AML-193 (cell line): ENCODE data around the gene CCDC78.

Experiments used
- DNase-seq, 2 experiments: peaks; one replicate each; lab custom pipeline; 2025; lab: John Stamatoyannopoulos, UW

The CCDC78 gene

DNA sequence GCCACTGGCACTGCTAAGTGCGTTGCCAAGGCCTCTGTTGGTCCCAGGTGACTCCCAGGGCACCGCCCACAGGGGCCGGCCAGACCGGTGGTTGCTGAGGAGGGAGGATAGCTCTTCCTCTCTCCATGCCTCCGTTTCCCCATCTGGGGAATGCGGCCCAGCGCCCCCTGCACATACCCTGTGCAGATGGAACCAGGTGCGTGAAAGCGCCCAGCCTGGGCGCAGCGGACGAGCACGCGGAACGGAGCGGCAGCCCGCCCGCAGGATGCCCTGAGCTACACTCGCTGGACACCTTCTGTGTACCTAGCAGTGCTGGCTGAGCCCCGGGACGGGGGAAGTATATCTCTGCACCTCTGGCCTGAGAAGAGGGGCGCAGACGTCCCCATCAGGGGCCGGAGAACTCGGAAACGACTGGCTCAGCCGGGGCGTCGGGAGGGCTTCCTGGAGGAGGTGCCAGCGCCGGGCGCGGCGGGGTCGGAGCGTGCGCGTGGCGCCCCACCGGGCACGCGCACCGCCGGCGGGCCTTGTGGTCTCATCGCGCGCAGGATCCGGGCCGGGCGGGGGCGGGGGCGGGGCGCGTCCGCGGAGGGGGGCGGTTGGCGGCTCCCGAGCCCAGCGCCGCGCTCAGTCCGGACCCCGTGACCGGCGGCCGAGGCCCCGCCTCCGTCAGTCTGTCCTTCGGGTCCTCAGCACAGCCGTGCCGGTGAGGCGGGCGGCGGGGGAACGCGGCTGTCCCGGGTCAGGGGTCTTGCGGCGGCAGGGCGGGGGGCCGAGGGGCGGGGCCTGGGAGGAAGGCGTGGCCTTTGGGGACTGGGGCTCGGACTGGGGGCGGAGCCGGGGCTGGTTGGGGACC, at the start of gene CCDC78, which contains the start of gene HAGHL:
Gene CCDC78, minus strand, starts transcription at position 6 of the 853 bp plus-strand sequence. CDS start 76 bp downstream, outside the sequence.
Gene HAGHL, plus strand, starts transcription at position 669 of the 853 bp plus-strand sequence. CDS start 404 bp downstream, outside the sequence.
- peak; percentile 38 to 39 for DNase-seq

DNA sequence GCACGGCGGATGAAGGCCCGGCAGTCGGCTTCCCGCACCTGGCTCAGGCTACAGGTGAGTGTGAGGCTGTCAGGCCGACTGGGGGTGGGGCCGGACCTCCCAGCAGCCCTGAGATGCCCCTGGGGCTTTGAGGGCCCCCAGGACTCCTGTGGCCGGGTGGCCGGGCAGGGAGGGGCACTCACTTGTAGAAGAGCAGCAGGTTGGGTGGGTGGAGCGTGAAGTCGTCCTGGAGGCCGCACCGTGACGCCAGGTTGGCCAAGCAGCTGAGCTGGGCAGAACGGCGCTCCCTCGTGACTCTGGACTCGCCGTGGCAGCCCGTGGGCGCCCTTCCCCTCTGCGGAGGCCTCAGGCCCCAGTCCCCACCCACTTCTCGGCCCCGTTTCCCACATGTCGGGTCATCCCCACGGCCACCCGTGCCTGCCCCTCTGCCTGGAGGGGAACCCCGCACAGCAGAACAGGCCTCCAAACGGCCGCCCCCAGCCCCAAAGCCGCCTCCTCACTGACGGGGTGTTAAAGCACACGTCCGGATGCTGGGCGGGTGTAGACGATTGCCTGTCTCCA, 49.1 kb upstream of the CCDC78 start:
- DNase-seq, result no peak

DNA sequence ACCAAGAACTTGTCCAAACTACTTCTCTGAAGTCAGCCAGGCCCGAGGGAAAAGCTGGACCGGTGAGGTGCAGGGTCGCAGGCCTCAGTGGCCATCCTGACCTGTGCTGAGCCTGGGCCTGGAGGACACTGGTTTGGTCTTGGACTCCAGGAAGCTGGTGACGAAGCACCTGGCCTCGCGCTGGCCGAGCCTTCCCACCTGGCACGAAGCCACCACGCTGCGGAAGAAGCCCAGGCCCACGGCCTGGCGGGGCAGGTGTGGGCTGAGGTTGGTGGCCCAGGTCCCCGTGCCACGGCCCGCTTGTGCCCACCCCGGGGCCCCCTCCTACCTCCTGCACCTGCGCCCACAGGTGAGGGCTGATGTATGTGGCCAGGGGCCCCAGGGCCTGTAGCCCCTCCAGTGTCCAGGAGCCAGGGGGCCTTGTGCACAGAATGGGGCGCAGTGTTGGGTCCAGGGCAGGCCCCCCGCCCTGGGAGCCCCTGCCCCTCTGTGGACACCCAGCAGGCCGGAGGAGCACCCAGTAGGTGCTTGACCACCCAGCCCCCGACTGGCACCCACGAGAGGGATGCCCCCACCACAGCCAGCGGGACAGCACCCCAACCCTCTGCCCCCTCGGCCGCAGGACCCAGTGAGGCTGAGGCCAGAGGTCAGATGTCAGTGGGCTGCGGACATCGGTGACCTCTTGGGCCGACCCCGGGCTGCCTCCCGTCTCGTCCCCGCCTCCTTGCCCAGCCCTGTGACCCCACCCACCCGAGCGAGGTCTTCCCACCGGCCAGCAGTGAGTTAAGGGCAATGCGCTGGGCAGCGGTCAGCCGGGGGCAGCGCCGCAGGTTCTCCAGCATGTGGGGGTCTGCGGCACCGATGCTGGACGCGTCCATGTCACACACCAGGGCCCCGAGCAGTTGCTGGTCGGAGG, 48.1 kb upstream of the CCDC78 start:
- DNase-seq, result no peak

DNA sequence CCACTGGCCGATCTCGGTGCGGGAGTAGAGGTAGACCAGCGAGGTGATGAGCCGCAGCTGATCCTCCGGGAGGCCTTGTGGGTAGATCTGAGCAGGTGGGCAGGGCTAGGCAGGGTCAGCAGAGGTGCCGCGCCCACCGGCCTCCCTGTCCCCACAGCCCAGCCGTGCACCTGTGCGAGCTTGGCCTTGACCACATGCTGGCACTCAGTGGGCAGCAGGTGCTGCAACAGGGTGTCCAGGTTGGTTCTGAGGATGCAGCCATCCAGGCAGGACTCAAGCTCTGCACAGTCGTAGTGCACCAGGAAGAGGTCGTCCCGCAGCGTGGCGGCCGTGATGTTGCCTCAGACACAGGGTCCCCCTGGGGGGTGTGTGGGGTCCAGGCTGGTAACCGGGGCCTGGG, 46.7 kb upstream of the CCDC78 start:
- DNase-seq, result no peak

DNA sequence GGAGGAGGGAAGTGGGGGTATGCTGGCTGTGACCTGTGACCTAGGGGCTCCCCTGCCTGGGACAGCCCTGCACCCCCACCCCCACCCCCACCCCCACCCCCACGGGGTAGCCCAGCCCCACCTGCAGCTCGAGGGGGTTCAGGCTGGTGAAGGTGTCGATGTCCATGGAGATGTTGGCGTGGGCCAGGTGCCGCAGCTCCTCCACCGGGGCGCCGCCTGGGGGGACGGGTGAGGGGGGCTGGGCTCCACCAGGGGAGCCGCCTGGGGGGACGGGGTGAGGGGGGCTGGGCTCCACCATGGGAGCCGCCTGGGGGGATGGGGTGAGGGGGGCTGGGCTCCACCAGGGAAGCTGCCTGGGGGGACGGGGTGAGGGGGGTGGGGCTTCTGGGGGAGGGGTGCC, 44.2 kb upstream of the CCDC78 start:
- DNase-seq, result no peak

DNA sequence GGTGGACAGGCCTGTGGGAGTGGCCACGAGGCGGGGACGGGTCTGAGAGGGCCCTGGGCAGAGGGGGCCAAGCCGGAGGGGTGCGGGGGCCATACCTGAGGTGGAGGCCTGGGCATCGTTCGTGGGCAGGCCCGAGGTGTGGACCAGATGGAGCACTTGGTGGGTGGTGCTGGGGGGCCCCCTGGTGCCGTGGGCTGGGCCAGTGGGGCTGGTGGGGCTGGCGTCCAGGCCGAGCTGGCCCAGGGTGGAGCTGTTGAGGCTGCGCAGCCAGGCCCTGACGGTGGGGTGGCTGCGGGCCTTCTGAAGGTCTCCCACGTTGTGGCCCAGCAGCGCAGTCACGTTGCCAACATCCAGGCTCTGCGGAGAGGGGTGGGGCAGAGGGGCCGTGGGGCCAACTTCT, 43.7 kb upstream of the CCDC78 start:
- DNase-seq, result no peak

DNA sequence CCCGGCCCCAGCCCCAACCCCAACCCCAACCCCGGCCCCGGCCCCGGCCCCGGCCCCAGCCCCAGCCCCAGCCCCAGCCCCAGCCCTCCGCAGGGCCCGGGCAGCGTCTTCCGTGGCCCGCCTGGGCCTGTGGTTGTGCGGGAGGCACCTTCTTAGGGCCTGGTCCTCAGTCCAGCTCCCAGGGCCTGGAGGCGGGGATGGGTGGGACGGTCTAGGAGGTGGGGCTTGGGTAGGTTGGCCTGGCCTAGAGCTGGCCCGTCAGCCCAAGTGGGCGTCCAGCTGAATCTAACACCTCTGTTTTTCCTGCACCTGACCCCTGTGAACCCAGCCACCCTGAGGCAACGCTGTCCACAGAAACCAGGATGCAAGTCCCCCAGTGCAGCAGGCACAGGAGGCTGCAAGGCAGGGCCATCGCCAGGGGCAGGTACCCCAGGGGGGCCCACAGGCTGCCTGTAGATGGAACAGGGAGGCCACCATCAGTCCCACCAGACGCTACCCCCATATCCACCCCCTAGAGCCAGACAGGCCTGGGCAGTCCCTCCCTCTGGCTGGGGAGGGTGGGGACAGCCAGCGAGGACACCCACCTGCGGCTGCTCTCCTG, 43.0 kb upstream of the CCDC78 start:
- DNase-seq, result no peak

DNA sequence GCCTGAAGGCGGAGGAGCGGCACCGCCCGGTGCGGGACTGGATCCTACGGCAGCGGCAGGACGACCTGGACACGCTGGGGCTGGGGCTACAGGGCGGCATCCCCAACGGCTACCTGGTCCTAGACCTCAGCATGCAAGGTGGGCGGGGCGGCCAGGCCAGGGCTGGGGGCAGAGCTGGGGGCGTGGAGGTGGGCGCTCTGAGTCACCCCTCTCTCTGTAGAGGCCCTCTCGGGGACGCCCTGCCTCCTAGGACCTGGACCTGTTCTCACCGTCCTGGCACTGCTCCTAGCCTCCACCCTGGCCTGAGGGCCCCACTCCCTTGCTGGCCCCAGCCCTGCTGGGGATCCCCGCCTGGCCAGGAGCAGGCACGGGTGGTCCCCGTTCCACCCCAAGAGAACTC, 42.2 kb upstream of the CCDC78 start:
- no peak for DNase-seq

DNA sequence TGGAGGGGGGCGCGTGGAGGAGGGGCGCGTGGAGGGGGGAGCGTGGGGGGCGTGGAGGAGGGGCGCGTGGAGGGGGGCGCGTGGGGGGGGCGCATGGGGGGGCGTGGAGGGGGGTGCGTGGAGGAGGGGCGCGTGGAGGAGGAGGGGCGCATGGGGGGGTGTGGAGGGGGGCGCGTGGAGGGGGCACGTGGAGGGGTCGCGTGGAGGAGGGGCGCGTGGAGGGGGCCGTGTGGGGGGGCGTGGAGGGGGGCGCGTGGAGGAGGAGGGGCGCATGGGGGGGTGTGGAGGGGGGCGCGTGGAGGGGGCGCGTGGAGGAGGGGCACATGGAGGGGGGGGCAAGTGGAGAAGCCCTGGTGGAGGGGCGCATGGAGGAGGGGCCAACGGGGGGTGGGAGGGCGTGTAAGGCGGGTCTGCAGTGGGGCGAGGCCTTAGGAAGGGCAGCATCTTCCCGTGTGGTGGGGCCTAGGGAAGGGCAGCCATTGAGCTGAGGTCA, 41.5 kb upstream of the CCDC78 start:
- no peak for DNase-seq

DNA sequence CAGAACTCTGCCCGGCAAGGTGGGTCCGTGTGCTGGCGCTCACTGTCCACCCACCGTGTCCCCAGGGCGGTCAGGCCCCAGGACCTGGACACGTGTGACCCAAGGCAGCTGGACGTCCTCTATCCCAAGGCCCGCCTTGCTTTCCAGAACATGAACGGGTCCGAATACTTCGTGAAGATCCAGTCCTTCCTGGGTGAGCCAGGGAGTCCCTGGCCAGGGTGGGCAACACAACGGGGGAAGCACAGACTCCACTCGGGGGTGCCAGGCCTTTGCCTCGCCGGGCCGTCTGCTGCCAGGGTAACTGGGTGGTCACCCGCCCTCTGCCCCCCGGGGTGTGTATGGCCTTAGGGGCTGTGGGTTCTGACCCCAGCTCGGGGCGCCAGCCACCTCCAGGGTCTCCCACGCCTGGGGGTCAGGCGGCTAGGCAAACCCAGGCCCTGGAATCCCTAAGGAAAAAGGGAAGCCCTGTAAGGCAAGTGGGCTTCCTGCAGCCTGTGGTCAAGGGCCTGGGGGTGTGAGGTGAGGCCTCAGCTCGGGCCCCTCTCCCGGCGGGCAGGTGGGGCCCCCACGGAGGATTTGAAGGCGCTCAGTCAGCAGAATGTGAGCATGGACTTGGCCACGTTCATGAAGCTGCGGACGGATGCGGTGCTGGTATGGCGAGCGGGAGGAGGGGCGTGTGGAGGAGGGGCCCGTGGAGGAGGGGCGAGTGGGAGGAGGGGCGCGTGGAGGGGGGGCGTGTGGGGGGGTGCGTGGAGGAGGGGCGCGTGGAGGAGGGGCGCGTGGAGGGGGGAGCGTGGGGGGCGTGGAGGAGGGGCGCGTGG, 40.8 kb upstream of the CCDC78 start:
- no peak for DNase-seq

DNA sequence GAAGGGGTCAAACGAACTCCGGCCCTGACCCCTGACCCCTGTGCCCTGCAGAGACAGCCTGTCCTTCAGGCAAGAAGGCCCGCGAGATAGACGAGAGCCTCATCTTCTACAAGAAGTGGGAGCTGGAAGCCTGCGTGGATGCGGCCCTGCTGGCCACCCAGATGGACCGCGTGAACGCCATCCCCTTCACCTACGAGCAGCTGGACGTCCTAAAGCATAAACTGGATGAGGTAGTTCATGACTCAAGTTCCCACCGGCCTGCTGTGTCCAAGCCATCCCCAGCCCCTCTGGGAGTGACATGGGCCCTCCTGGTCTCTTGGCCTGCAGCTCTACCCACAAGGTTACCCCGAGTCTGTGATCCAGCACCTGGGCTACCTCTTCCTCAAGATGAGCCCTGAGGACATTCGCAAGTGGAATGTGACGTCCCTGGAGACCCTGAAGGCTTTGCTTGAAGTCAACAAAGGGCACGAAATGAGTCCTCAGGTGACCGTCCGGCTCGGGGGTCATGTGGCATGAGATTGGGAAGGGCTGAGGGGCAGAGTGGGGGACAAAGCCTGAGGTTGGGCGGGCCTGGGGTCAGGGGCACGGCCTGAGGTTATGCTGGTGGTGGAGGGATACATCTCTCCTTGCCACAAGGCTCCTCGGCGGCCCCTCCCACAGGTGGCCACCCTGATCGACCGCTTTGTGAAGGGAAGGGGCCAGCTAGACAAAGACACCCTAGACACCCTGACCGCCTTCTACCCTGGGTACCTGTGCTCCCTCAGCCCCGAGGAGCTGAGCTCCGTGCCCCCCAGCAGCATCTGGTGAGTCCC, 40.0 kb upstream of the CCDC78 start:
- DNase-seq, result no peak

DNA sequence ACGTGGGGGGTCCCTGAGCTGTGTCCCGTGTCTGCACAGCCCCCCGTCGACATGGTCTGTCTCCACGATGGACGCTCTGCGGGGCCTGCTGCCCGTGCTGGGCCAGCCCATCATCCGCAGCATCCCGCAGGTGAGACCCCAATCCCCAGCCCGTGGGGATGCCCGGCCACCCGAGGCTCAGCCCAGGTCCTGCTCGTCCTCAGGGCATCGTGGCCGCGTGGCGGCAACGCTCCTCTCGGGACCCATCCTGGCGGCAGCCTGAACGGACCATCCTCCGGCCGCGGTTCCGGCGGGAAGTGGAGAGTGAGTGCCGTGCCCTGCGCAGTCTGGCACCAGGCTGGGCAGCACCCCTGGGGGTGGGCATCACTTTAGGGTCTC, 39.2 kb upstream of the CCDC78 start:
- no peak for DNase-seq

DNA sequence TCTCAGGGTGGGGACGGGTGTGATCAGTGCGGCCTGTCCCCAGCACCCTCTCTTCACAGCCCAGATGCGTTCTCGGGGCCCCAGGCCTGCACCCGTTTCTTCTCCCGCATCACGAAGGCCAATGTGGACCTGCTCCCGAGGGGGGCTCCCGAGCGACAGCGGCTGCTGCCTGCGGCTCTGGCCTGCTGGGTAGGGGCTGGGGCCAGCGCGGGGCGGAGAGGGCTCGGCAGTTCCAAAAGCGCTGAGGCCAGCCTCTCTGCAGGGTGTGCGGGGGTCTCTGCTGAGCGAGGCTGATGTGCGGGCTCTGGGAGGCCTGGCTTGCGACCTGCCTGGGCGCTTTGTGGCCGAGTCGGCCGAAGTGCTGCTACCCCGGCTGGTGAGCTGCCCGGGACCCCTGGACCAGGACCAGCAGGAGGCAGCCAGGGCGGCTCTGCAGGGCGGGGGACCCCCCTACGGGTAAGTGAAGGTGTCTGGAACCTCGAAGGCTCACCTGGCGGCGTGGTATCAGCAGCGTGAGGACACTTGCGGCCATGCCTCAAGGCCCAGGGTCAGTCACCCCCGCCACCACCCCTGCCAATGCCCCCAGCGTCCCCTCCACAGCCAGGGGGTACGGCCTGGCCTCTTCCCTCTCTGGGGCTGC, 38.7 kb upstream of the CCDC78 start:
- DNase-seq, result no peak

DNA sequence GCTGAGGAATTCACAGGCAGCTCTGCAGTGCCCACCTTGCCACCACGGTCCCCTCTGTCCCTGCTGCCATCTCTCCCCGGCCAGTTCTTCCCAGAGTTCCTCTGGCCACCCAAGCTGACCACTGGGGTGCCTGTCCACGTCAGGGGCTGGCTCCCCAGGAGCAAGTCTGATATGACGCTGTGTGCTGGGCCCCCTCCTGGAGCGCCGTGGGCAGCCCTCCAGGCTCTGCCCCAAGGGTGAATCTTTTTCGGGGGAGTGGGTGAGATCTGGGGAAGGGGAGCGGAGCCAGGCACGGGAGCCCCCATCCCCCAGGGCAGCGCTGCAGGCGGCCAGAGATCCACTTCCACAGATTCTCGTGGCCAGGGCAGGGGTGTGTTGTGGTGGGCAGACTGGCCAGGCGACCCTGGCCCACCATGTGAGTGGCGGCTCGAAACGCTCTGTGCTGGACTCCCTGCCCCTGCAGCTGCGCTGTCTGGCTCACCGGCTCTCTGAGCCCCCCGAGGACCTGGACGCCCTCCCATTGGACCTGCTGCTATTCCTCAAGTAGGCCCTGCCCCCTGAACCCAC, 38.0 kb upstream of the CCDC78 start:
- DNase-seq, result no peak

DNA sequence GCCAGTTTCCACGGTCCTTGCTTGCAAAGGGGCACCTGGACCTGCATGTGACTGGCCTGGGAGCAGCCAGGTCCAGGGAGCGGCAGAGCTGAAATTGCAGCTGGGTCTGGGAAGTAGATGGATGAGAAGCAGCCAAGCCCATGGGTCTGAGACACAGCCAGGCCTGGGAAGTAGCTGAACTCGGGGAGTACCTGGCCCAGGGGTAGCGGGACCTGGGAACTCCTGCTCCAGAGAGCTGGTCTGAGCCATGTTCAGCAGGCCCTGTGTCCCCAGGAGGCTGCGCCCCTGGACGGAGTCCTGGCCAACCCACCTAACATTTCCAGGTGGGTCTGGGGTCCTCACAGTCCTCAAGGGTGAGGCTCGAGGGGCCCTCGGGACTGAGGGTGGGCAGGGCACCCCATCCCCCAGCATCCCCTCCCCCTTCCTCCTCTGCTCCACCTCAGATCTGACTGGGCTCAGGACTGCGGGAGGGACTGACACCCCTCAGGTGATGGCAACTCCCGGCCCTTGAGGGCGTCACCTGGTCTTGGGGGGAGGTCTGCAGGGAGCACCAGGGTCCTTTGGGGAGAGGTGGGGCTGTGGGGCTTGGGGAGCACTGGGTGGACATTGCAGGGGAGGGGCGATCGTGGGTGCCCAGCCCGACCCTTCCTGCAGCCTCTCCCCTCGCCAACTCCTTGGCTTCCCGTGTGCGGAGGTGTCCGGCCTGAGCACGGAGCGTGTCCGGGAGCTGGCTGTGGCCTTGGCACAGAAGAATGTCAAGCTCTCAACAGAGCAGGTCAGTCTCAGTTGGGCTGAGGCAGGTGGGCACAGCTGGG, 37.3 kb upstream of the CCDC78 start:
- DNase-seq, result no peak

DNA sequence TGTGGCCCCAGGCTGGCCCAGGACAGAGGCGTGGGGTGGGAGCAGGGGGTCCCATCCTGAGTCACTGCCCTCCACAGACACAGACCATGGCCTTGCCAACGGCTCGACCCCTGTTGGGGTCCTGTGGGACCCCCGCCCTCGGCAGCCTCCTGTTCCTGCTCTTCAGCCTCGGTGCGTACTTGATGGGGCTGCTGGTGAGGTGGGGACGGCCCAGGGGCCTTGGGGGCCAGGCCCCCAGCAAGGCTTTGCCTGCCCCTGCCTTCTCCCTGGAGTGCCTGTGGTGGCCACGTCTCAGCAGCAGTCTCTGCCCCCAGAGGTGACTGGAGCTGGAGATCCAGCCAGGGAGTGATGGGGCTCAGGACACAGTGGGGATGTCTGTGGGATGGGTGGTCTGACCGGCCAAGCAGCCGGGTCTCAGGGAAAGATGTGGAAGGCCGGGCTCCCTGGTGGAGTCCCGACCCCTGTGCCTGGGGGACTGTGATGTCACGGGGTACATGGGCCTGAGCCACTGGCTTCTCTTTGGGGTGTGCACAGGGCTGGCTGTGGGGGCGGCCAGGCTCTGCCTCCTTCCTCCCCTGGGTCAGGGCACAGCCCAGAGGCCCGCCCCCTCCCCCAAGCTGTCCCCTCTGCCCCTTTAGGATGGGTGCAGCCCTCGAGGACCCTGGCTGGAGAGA, 36.5 kb upstream of the CCDC78 start:
- DNase-seq, result no peak

DNA sequence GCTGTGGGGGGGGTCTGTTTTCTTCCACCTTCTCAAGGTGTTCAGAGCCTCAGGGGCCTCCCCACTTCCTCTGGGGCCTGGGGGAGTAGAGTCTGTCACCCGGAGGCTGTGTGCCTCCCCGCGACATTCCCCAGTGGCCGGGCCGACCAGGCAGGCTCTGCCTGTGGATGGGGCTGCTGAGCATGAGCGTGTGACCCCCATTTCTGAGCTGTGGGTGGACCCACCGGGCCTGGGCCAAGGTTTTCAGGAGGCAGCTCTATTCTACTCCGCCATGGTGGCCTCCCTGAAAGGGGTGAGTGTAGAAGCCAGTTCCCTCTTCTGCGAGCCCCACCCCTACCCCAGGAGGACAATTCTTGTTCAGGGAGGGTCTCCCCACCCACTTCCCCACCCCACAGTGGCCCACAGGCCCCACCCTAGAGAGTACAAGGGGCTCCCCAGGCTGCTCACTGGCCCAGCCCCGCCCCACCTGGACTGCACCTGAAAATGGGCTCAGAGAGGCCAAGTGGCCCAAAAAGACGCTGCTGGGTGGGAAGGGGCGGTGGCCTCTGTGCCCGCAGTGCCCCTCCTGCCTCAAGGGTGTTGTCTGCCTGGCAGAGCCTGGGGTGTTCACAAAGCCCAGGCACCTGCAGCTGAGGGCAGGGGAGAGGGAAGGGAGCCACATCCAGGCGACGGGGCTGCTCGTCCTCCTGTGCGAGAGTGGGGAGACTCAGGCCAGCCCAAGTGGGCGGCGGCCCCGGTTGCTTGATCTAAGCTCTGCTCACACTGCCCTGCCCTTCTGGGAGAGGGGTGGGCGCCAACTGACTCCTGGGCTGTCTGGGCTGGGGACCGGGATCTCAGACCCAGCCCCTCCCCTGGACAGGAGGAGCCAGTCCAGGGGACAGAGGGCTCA, 35.6 kb upstream of the CCDC78 start:
- no peak for DNase-seq
